SK-N-MC (cell line): ENCODE data around the gene NBEA.

Experiments used
- EZH2 ChIP-seq: fragments of 200-600 bp; sonication (generic); IDR thresholded peaks from one replicate; pipeline ENCODE4 v1.6.1; 2017; ENCODE audit warnings: antibody characterized with exemption
- POLR2AphosphoS5 ChIP-seq: IDR thresholded peaks from 2 replicates; pipeline ENCODE4 v1.6.1; 2012; ENCODE audit warnings: mild to moderate bottlenecking, low read depth, low read length, borderline replicate concordance

DNA sequence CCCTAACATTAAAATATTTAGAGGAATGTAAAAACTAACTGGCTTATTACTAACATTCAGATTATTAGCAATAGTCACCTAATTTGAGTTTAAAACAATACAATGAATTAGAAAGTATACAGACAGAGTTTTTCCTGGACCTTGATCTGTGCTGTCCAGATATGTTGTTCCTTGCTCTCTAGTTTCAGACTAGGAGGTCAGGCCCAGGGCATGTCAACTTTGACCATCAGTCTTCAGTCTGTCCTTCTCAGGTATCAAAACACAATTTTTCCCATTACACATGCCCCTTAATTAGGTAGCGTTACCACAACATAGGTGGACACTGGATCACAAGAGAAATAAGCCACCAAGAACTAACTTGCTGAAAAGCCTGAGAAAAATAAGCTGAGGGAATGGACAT lies 337.4 kb downstream of the NBEA start:
- TF ChIP-seq POLR2AphosphoS5 (no peak), EZH2 (no peak)
